ENCODE measurements around the gene SLC25A4. TPM values are rescaled to one million over a fixed set of nuclear protein-coding genes. Genes with fewer than 3 reads are reported as not detected.
"Not testable (repeated sequence)": the region's sequence is repeated elsewhere in the genome, so short reads cannot be mapped to it uniquely, and the experiment has no call there.

SLC25A4 gene
- total RNA-seq, 2 experiments from 2014 or later: 4.3 to 5.0 TPM

DNA sequence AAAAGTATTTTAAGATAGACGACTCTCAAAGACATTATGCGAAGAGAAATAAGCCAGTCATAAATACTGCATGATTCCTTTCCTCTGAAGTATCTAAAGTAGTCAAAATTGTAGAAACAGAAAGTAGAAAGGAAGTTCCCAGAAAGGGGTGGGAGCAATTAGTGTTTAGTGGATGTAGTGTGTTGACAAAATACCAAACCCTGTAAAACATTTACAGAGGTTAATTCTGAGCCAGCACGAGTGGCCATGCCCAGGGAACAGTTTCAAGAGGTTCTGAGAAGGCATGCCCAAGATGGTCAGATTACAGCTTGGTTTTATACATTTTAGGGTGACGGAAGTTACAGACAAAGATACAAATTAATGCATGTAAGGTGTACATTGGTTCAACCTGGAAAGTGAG lies 34.4 kb upstream of the SLC25A4 start:
- Mint-ChIP-seq H3K27ac (no peak overlapping the region), H3K27me3 (ENCODE audit: low read depth) (peaks cover 3% of the 10 kb centered on the region), H3K9me3 (no peaks in the 10 kb centered on the region), H3K4me3 (no peak overlapping the region), H3K36me3 (ENCODE audit: low read depth) (no peaks in the 10 kb centered on the region), H3K4me1 (ENCODE audit: low read depth) (no peaks in the 10 kb centered on the region)
- no peak for DNase-seq
- intact Hi-C loops (cut with micrococcal nuclease): no loop called here
- CTCF ChIA-PET: interaction anchor here (1.0 to 1.2 kb wide), 2 partner anchors 11 to 75 kb away, joined by 3 read pairs; no protein-coding TSS in a partner anchor

DNA sequence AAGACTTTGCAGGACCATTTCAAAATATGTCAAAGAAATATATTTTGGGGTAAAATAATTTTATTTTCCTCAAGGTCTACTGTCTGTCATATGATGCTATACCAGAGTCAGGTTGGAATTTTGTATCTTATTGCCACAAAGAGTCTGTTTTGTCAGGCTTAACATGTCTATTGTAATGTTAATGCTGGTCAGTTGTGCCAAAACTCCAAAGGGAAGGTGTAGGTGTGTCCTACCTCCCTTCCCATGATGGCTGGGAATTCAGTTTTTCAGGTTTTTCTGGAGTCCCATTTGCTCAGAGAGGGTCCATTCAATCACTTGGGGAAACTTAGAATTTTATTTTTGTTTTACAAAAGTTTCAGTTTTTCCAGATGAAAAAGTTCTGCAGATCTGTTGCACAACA lies 33.3 kb upstream of the SLC25A4 start:
- peaks cover 3% of the 10 kb centered on the region for H3K27me3 Mint-ChIP-seq (ENCODE audit: low read depth)
- H3K4me1 Mint-ChIP-seq (ENCODE audit: low read depth): no peaks in the 10 kb centered on the region
- DNase-seq: no peak
- no peak overlapping the region for H3K4me3 Mint-ChIP-seq
- H3K27ac Mint-ChIP-seq: no peak overlapping the region
- no peaks in the 10 kb centered on the region for H3K36me3 Mint-ChIP-seq (ENCODE audit: low read depth)
- no peaks in the 10 kb centered on the region for H3K9me3 Mint-ChIP-seq
- CTCF ChIA-PET: interaction anchor here (0.6 kb wide), 1 partner anchor 136 kb away, joined by 6 read pairs; no protein-coding TSS in a partner anchor
- intact Hi-C loops (cut with micrococcal nuclease): no loop called here

DNA sequence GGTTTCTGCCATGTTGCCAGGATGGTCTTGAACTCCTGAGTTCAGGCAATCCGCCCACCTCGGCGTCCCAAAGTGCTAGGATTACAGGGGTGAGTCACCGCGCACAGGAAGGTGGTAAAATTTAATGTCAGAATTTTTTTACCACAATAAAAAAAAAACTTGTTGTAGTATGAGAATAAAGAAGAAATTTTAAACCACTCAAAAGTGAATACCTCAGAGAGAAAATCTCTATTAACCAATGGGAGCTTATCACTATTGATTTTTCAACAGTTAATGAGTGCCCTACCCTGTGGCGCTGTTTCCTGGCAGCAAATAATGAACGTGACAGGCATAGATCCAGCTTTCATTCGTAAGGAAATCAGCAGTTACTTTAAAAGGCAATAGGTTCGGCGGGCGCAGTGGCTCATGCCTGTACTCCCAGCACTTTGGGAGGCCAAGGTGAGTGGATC lies 32.7 kb upstream of the SLC25A4 start:
- Mint-ChIP-seq H3K9me3 (no peaks in the 10 kb centered on the region), H3K27ac (no peak overlapping the region), H3K36me3 (ENCODE audit: low read depth) (no peaks in the 10 kb centered on the region), H3K4me1 (ENCODE audit: low read depth) (no peaks in the 10 kb centered on the region), H3K4me3 (no peak overlapping the region), H3K27me3 (ENCODE audit: low read depth) (peaks cover 3% of the 10 kb centered on the region)
- intact Hi-C loops (cut with micrococcal nuclease): no loop called here
- no peak for DNase-seq
- CTCF ChIA-PET: no interaction called here

DNA sequence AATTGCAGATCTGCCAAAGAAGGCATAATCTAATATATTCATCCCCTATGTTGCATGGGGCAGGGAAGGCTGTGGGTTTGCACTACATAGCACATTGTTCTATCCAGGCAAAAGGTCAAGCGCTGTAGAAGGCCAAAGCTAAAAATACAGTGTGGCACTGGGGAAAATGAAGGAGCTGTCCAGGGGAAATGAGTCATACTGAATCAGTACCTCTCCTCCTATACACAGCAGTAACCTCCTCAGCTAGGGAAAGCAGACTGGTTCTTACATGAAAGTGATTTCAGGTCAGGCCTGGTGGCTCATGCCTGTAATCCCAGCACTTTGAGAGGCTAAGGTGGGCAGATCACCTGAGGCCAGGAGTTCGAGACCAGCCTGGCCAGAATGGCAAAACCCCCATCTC lies 31.0 kb upstream of the SLC25A4 start:
- Mint-ChIP-seq H3K4me1 (ENCODE audit: low read depth) (no peaks in the 10 kb centered on the region), H3K9me3 (no peaks in the 10 kb centered on the region), H3K36me3 (ENCODE audit: low read depth) (no peaks in the 10 kb centered on the region), H3K27me3 (ENCODE audit: low read depth) (peaks cover 7% of the 10 kb centered on the region), H3K27ac (no peak overlapping the region), H3K4me3 (no peak overlapping the region)
- intact Hi-C loops (cut with micrococcal nuclease): no loop called here
- DNase-seq: no peak
- CTCF ChIA-PET: no interaction called here

DNA sequence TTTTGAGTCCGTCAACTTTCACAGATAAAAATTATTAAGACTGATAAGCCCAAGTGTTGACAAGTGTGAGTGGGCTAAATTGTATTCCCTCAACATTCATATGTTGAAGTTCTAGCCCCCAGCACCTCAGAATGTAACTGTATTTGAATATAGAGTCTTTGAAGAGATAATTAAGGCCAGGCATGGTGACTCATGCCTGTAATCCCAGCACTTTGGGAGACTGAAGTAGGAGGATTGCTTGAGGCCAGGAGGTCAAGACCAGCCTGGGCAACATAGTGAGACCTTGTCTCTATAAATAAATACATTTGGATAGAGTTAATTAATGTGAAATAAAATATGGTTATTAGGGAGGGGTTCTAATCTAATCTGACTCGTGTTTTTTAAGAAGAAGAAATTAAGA lies 29.7 kb upstream of the SLC25A4 start:
- no peak overlapping the region for H3K4me3 Mint-ChIP-seq
- CTCF ChIA-PET: no interaction called here
- no peaks in the 10 kb centered on the region for H3K9me3 Mint-ChIP-seq
- H3K27me3 Mint-ChIP-seq (ENCODE audit: low read depth): peaks cover 7% of the 10 kb centered on the region
- no peaks in the 10 kb centered on the region for H3K36me3 Mint-ChIP-seq (ENCODE audit: low read depth)
- intact Hi-C loops (cut with micrococcal nuclease): no loop called here
- no peak for DNase-seq
- no peak overlapping the region for H3K27ac Mint-ChIP-seq
- H3K4me1 Mint-ChIP-seq (ENCODE audit: low read depth): no peaks in the 10 kb centered on the region

DNA sequence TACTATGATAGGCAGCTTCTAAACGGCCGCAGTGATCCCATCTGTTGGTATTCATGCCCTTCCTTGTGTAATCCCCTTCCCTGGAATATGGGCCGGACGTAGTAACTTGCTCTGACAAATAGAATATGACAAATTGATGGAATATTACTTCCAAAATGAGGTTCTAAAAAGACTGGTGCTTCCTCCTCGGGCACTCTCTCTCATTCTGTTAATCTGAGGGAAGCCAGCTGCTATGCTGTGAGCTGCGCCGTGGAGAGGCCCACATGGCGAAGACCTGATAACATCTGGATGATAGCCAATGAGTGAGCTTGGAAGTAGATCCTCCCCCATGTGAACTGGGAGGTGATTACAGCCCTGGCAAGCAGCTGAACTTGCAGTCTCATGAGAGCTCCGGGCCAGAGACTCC lies 27.2 kb upstream of the SLC25A4 start:
- Mint-ChIP-seq H3K4me1 (ENCODE audit: low read depth) (no peaks in the 10 kb centered on the region), H3K27ac (no peak overlapping the region), H3K9me3 (no peaks in the 10 kb centered on the region), H3K27me3 (ENCODE audit: low read depth) (peaks cover 10% of the 10 kb centered on the region), H3K36me3 (ENCODE audit: low read depth) (no peaks in the 10 kb centered on the region), H3K4me3 (no peak overlapping the region)
- CTCF ChIA-PET: interaction anchor here (1.1 to 1.4 kb wide), 2 partner anchors 8 to 20 kb away, joined by 3 to 8 read pairs; no protein-coding TSS in a partner anchor
- intact Hi-C loops (cut with micrococcal nuclease): no loop called here
- DNase-seq: no peak

DNA sequence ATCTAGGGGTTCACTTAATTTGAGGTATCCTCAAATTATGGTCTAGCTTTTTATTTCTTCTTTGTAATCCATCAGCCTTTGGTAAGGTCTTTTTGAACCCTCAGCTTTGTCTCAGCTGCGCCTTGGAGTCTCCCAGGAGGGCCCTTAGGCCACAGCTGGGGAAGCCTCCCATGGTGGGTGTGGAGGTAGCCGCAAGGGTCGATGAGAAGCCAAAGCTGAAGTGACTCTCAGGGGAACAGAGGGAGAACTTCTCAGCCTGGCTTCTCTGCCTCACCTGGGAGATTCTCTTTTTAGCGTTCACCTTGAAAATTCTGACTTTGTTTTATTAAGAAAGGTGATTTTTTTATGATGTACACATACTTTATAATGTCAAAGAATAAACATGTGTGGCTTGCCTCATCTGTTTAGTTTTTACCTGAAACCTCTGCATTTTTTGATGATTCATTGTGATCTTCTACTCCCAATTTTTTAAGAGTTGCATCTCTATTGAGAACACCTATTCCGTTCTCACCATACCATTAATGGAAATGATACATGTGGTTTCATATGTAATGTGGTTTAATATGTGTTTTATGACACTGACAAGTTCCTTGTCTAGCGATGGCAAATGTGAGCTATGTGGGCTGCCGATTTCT lies 25.6 kb upstream of the SLC25A4 start:
- Mint-ChIP-seq H3K27me3 (ENCODE audit: low read depth) (peaks cover 7% of the 10 kb centered on the region), H3K4me1 (ENCODE audit: low read depth) (no peaks in the 10 kb centered on the region), H3K9me3 (no peaks in the 10 kb centered on the region), H3K36me3 (ENCODE audit: low read depth) (no peaks in the 10 kb centered on the region), H3K27ac (no peak overlapping the region), H3K4me3 (no peak overlapping the region)
- DNase-seq: no peak
- CTCF ChIA-PET: interaction anchor here (1.3 to 1.4 kb wide), 2 partner anchors 10 to 21 kb away, joined by 3 to 8 read pairs; no protein-coding TSS in a partner anchor
- intact Hi-C loops (cut with micrococcal nuclease): no loop called here

DNA sequence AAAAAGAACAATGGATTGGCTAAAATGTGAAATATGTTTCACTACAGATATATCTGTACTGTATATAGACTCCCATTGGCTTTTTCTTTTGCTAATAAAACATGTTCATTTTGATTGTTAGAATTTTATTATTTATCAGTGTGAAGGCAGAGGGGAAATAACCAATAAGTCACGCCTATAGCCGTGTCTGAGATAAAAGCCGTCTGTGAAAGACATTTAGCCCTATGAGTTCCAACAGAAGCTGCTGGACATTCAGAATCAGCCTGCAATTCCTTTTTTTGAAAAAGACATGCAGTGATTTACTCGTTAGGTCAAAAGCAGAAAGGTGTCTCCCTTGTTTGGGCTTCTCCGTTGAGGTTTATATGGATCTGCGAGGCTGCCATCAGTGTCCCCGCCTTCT lies 24.2 kb upstream of the SLC25A4 start:
- Mint-ChIP-seq H3K4me1 (ENCODE audit: low read depth) (no peaks in the 10 kb centered on the region), H3K27me3 (ENCODE audit: low read depth) (peaks cover 10% of the 10 kb centered on the region), H3K27ac (no peak overlapping the region), H3K9me3 (no peaks in the 10 kb centered on the region), H3K4me3 (no peak overlapping the region), H3K36me3 (ENCODE audit: low read depth) (no peaks in the 10 kb centered on the region)
- no peak for DNase-seq
- CTCF ChIA-PET: no interaction called here
- intact Hi-C loops (cut with micrococcal nuclease): no loop called here

DNA sequence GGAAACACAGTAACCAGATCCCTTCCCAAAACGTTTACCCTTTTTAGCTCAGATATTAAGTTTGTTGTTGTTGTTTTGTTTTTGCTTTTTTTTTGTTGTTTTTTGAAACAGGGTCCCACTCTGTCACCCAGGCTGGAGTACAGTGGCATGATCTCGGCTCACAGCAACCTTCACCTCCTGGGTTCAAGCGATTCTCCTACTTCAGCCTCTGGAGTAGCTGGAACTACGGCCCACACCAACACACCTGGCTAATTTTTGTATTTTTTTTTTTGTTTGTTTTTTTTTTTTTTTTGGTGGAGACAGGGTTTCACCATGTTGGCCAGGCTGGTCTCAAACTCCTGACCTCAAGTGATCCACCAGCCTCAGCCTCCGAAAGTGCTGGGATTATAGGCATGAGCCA lies 23.6 kb upstream of the SLC25A4 start:
- intact Hi-C loops (cut with micrococcal nuclease); H3K9me3 Mint-ChIP-seq; H3K27ac Mint-ChIP-seq; H3K4me3 Mint-ChIP-seq; H3K36me3 Mint-ChIP-seq (ENCODE audit: low read depth); CTCF ChIA-PET; DNase-seq; H3K4me1 Mint-ChIP-seq (ENCODE audit: low read depth): not testable (repeated sequence)
- H3K27me3 Mint-ChIP-seq (ENCODE audit: low read depth): peaks cover 12% of the 10 kb centered on the region

DNA sequence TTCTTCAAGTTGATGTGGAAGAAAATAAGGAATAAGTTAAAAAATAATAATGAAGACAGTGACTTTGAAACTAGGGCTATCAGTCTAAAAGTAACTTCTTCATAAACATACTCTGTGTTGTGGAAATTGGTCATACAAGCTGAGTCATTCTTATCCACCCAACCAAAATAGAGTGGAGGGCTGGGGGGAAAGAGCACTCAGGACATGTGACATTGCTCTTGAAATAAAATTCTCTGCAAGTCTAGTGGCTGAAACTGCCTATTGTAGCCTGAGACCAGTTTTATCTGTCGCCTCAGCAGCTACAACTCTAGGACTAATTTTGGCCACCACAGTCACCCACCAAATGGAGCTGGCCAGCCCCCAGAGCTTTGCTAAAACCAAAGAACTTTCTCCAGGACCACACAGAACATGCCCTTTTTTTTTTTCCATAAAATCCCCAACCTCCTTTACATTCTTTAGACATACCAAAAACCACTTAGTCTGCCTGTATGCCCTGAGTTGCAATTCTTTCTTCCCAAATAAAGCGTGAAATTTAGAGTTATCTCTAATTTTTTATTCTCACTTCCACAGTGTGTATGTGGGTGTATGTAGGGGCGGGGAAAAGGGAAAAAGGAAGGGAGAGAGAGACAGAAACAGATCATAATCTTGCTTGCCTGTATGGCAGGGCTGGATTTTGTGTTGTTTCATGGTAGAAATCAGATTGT lies 23.0 kb upstream of the SLC25A4 start:
- intact Hi-C loops (cut with micrococcal nuclease): no loop called here
- CTCF ChIA-PET: interaction anchor here (0.6 kb wide), 1 partner anchor 12 kb away, joined by 4 read pairs; no protein-coding TSS in a partner anchor
- no peak overlapping the region for H3K4me3 Mint-ChIP-seq
- peaks cover 17% of the 10 kb centered on the region for H3K27me3 Mint-ChIP-seq (ENCODE audit: low read depth)
- H3K27ac Mint-ChIP-seq: no peak overlapping the region
- H3K9me3 Mint-ChIP-seq: no peaks in the 10 kb centered on the region
- no peaks in the 10 kb centered on the region for H3K36me3 Mint-ChIP-seq (ENCODE audit: low read depth)
- no peaks in the 10 kb centered on the region for H3K4me1 Mint-ChIP-seq (ENCODE audit: low read depth)
- DNase-seq: no peak

DNA sequence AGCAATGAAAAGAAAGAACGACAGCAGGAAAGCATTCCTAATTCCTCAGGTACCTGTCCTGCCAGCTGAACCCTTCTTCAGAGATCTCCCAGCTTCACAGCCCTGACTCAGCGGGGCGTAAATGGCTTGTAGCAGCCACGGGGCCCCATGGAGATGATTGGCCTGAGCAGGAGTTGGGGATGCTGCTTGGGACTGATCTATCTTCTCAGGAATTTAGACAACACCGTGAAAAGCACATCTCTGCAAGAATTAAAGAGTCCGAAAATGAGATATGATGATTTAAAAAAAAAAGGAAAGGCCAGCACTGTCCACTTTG lies 22.5 kb upstream of the SLC25A4 start:
- no peaks in the 10 kb centered on the region for H3K36me3 Mint-ChIP-seq (ENCODE audit: low read depth)
- no peak overlapping the region for H3K4me3 Mint-ChIP-seq
- H3K4me1 Mint-ChIP-seq (ENCODE audit: low read depth): no peaks in the 10 kb centered on the region
- no peak overlapping the region for H3K27ac Mint-ChIP-seq
- intact Hi-C loops (cut with micrococcal nuclease): no loop called here
- no peaks in the 10 kb centered on the region for H3K9me3 Mint-ChIP-seq
- CTCF ChIA-PET: interaction anchor here (0.6 kb wide), 1 partner anchor 11 kb away, joined by 4 read pairs; no protein-coding TSS in a partner anchor
- no peak for DNase-seq
- H3K27me3 Mint-ChIP-seq (ENCODE audit: low read depth): peaks cover 20% of the 10 kb centered on the region

DNA sequence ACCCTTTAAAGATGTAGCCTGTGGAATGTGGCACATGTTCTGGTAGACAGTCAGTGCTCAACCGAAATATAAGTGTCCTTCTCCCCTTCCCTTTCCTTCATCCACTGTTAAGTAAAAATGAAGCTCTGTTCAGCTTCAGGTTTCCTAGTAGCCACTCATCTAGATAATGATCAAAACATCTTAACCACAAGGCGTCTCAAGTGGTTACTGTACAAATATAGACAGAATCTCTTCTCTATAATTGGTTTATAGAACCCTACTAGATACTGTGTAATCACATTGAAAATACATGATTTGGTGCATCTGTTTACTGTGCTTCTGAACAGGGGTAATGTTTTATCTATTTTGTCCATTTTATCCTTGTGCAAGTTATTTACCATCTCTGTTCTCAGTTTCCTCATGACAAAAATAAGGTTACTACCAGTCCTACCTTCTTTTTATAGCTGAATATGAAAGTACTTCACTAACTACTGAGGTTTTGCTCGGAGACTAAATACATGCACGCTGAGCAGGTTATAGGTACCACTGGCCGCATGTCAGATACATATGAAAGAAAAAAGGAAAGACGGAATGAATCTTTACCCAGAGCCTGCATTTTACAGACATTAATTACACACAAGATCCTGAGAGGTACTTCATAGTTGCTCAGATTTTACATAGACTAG lies 20.3 kb upstream of the SLC25A4 start:
- Mint-ChIP-seq H3K4me1 (ENCODE audit: low read depth) (peaks cover 3% of the 10 kb centered on the region), H3K27ac (no peak overlapping the region), H3K9me3 (no peaks in the 10 kb centered on the region), H3K27me3 (ENCODE audit: low read depth) (peaks cover 23% of the 10 kb centered on the region), H3K36me3 (ENCODE audit: low read depth) (no peaks in the 10 kb centered on the region), H3K4me3 (no peak overlapping the region)
- intact Hi-C loops (cut with micrococcal nuclease): no loop called here
- CTCF ChIA-PET: interaction anchor here (0.6 to 1.5 kb wide), 3 partner anchors 11 to 407 kb away, joined by 3 to 8 read pairs (median 5); no protein-coding TSS in a partner anchor
- no peak for DNase-seq
